ENCODE measurements around the gene SLITRK5. TPM values are rescaled to one million over a fixed set of nuclear protein-coding genes. Genes with fewer than 3 reads are reported as not detected.

The SLITRK5 gene
- total RNA-seq, 1 experiment from 2014 or later, result not detected

- Histone ChIP-seq H3K4me3 (ENCODE audit: low read depth, low read length) (no peak overlapping the region), H3K36me3 (ENCODE audit: control insufficient read depth, insufficient read depth, low read length) (no peaks in the 10 kb centered on the region), H3K4me1 (no peaks in the 10 kb centered on the region), H3K27me3 (replicated peaks; ENCODE audit: control insufficient read depth, insufficient read depth, low read length) (no peaks in the 10 kb centered on the region), H3K9me3 (no peaks in the 10 kb centered on the region)
- ChIA-PET CTCF (interaction anchor here (0.6 kb wide), 1 partner anchor 114 kb away, joined by 3 read pairs; no protein-coding TSS in a partner anchor), POLR2A (no interaction called here)
- Mint-ChIP-seq H3K9me3 (ENCODE audit: unreplicated experiment) (no peaks in the 10 kb centered on the region), H3K4me1 (ENCODE audit: low read depth, unreplicated experiment) (no peaks in the 10 kb centered on the region), H3K36me3 (ENCODE audit: insufficient read depth, unreplicated experiment) (no peaks in the 10 kb centered on the region), H3K4me3 (ENCODE audit: unreplicated experiment) (no peak overlapping the region), H3K27ac (ENCODE audit: unreplicated experiment) (no peak overlapping the region), H3K27me3 (ENCODE audit: insufficient read depth, unreplicated experiment) (peaks cover 3% of the 10 kb centered on the region)
- no peak for DNase-seq
- intact Hi-C loops (cut with micrococcal nuclease; ENCODE audit: unreplicated experiment), result no loop called here
- no TSS peak for BruUV-seq (replicated peaks)
- TF ChIP-seq CTCF (IDR thresholded peaks at IDR 0.05; ENCODE audit: insufficient read depth in 1 of 2, low read depth in 1 of 2, low read length in 1 of 2, severe bottlenecking in 1 of 2, unreplicated experiment in 1 of 2), result no peak
These were observed 38.8 kb downstream of the SLITRK5 start for GRCh38 chr13:87709947-87710346.

- Histone ChIP-seq H3K9me3 (no peaks in the 10 kb centered on the region), H3K36me3 (ENCODE audit: control insufficient read depth, insufficient read depth, low read length) (no peaks in the 10 kb centered on the region), H3K4me1 (no peaks in the 10 kb centered on the region), H3K27me3 (replicated peaks; ENCODE audit: control insufficient read depth, insufficient read depth, low read length) (no peaks in the 10 kb centered on the region), H3K4me3 (ENCODE audit: low read depth, low read length) (no peak overlapping the region)
- TF ChIP-seq CTCF (IDR thresholded peaks at IDR 0.05; ENCODE audit: insufficient read depth in 1 of 2, low read depth in 1 of 2, low read length in 1 of 2, severe bottlenecking in 1 of 2, unreplicated experiment in 1 of 2), result no peak
- intact Hi-C loops (cut with micrococcal nuclease; ENCODE audit: unreplicated experiment), result no loop called here
- no peaks in the 10 kb centered on the region for H3K27me3 Mint-ChIP-seq (ENCODE audit: insufficient read depth, unreplicated experiment)
- no peaks in the 10 kb centered on the region for H3K36me3 Mint-ChIP-seq (ENCODE audit: insufficient read depth, unreplicated experiment)
- no peaks in the 10 kb centered on the region for H3K4me1 Mint-ChIP-seq (ENCODE audit: low read depth, unreplicated experiment)
- H3K9me3 Mint-ChIP-seq (ENCODE audit: unreplicated experiment), result no peaks in the 10 kb centered on the region
- ChIA-PET POLR2A (no interaction called here), CTCF (no interaction called here)
- no TSS peak for BruUV-seq (replicated peaks)
- no peak for DNase-seq
- no peak overlapping the region for H3K4me3 Mint-ChIP-seq (ENCODE audit: unreplicated experiment)
- H3K27ac Mint-ChIP-seq (ENCODE audit: unreplicated experiment), result no peak overlapping the region
These were observed 40.8 kb downstream of the SLITRK5 start for GRCh38 chr13:87712012-87712411.

All from Caco-2 (cell line).